Neural cell (in vitro differentiated cells): ENCODE measurements around the gene TLL1.

Source experiments
- EP300 ChIP-seq: fragments of 450-650 bp; conservative IDR thresholded peaks from 2 replicates; pipeline ENCODE4 v1.6.1; 2014; ENCODE audit warnings: antibody characterized with exemption, mild to moderate bottlenecking, moderate library complexity; ENCODE audit not compliant: poor library complexity, severe bottlenecking
- EZH2 ChIP-seq: fragments of 200-600, 300-800 bp; shearing (Covaris generic), sonication (generic); IDR thresholded peaks from 2 replicates; pipeline ENCODE4 v1.6.1; 2014; ENCODE audit warnings: antibody characterized with exemption, low read length, borderline replicate concordance, mild to moderate bottlenecking; ENCODE audit not compliant: insufficient read depth, poor library complexity, severe bottlenecking
- MXI1 ChIP-seq: fragments of 450-650 bp; conservative IDR thresholded peaks from 2 replicates; pipeline ENCODE4 v1.6.1; 2014; ENCODE audit warnings: antibody characterized with exemption, mild to moderate bottlenecking; ENCODE audit not compliant: poor library complexity, severe bottlenecking
- POLR2AphosphoS5 ChIP-seq: IDR thresholded peaks from 2 replicates; pipeline ENCODE4 v1.6.1; 2012
- RAD21 ChIP-seq: fragments of 450-650 bp; conservative IDR thresholded peaks from 2 replicates; pipeline ENCODE4 v1.6.1; 2014; ENCODE audit warnings: antibody characterized with exemption, mild to moderate bottlenecking, moderate library complexity
- SMC3 ChIP-seq: fragments of 450-650 bp; conservative IDR thresholded peaks from 2 replicates; pipeline ENCODE4 v1.6.1; 2014; ENCODE audit warnings: antibody characterized with exemption, mild to moderate bottlenecking, moderate library complexity; ENCODE audit not compliant: poor library complexity
- TAF1 ChIP-seq: IDR thresholded peaks from 2 replicates; pipeline ENCODE4 v1.6.1; 2012; ENCODE audit warnings: low read depth
- TF ChIP-seq, protein P1 (sequence below): fragments of 450-650 bp; IDR thresholded peaks from 2 replicates; pipeline ENCODE4 v1.5.1; 2014; ENCODE audit warnings: antibody characterized with exemption, mild to moderate bottlenecking, moderate library complexity; ENCODE audit not compliant: poor library complexity, severe bottlenecking
- TF ChIP-seq, protein P2 (sequence below): IDR thresholded peaks from 2 replicates; pipeline ENCODE4 v1.6.1; 2012; ENCODE audit warnings: borderline replicate concordance

DNA sequence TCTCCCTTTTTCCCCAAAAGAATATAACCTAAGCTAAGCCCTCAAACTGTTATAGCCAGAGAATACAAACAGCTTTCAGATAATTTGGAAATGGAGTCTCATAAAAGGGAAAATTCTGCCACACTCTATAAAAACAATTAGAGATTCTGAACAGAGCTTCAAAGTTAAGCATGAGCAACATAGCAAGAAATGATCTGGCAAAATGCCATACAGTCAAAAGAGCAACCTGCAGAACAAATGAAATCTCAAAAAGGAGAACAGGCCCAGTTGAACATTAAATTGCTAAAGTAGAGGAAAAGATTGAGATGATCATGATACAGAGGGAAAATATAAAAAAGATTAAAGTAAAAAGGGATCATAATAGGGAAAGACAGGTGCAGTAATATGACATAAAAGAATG is 250.5 kb downstream of the TLL1 start:
- TF ChIP-seq, protein P1, sequence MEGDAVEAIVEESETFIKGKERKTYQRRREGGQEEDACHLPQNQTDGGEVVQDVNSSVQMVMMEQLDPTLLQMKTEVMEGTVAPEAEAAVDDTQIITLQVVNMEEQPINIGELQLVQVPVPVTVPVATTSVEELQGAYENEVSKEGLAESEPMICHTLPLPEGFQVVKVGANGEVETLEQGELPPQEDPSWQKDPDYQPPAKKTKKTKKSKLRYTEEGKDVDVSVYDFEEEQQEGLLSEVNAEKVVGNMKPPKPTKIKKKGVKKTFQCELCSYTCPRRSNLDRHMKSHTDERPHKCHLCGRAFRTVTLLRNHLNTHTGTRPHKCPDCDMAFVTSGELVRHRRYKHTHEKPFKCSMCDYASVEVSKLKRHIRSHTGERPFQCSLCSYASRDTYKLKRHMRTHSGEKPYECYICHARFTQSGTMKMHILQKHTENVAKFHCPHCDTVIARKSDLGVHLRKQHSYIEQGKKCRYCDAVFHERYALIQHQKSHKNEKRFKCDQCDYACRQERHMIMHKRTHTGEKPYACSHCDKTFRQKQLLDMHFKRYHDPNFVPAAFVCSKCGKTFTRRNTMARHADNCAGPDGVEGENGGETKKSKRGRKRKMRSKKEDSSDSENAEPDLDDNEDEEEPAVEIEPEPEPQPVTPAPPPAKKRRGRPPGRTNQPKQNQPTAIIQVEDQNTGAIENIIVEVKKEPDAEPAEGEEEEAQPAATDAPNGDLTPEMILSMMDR: no peak
- TF ChIP-seq POLR2AphosphoS5: no peak
- TF ChIP-seq EP300: no peak
- TF ChIP-seq MXI1: no peak
- no peak for TF ChIP-seq EZH2
- TF ChIP-seq, protein P2, sequence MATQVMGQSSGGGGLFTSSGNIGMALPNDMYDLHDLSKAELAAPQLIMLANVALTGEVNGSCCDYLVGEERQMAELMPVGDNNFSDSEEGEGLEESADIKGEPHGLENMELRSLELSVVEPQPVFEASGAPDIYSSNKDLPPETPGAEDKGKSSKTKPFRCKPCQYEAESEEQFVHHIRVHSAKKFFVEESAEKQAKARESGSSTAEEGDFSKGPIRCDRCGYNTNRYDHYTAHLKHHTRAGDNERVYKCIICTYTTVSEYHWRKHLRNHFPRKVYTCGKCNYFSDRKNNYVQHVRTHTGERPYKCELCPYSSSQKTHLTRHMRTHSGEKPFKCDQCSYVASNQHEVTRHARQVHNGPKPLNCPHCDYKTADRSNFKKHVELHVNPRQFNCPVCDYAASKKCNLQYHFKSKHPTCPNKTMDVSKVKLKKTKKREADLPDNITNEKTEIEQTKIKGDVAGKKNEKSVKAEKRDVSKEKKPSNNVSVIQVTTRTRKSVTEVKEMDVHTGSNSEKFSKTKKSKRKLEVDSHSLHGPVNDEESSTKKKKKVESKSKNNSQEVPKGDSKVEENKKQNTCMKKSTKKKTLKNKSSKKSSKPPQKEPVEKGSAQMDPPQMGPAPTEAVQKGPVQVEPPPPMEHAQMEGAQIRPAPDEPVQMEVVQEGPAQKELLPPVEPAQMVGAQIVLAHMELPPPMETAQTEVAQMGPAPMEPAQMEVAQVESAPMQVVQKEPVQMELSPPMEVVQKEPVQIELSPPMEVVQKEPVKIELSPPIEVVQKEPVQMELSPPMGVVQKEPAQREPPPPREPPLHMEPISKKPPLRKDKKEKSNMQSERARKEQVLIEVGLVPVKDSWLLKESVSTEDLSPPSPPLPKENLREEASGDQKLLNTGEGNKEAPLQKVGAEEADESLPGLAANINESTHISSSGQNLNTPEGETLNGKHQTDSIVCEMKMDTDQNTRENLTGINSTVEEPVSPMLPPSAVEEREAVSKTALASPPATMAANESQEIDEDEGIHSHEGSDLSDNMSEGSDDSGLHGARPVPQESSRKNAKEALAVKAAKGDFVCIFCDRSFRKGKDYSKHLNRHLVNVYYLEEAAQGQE: no peak
- TF ChIP-seq TAF1: no peak
- no peak for TF ChIP-seq RAD21
- no peak for TF ChIP-seq SMC3
